ENCODE results near the gene DIRAS3. TPM values are rescaled to one million over a fixed set of nuclear protein-coding genes. Genes with fewer than 3 reads are reported as not detected.

Gene DIRAS3, protein sequence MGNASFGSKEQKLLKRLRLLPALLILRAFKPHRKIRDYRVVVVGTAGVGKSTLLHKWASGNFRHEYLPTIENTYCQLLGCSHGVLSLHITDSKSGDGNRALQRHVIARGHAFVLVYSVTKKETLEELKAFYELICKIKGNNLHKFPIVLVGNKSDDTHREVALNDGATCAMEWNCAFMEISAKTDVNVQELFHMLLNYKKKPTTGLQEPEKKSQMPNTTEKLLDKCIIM
- 1.5 and 1.8 TPM in 2 replicates for total RNA-seq
- 2.9 and 6.5 TPM in 2 replicates for polyA plus RNA-seq
- 2.5 and 5.8 TPM in 2 replicates for polyA plus RNA-seq (2012)
- polyA minus RNA-seq (ENCODE audit: low replicate concordance) = 4.7 and 22.7 TPM in 2 replicates

DNA sequence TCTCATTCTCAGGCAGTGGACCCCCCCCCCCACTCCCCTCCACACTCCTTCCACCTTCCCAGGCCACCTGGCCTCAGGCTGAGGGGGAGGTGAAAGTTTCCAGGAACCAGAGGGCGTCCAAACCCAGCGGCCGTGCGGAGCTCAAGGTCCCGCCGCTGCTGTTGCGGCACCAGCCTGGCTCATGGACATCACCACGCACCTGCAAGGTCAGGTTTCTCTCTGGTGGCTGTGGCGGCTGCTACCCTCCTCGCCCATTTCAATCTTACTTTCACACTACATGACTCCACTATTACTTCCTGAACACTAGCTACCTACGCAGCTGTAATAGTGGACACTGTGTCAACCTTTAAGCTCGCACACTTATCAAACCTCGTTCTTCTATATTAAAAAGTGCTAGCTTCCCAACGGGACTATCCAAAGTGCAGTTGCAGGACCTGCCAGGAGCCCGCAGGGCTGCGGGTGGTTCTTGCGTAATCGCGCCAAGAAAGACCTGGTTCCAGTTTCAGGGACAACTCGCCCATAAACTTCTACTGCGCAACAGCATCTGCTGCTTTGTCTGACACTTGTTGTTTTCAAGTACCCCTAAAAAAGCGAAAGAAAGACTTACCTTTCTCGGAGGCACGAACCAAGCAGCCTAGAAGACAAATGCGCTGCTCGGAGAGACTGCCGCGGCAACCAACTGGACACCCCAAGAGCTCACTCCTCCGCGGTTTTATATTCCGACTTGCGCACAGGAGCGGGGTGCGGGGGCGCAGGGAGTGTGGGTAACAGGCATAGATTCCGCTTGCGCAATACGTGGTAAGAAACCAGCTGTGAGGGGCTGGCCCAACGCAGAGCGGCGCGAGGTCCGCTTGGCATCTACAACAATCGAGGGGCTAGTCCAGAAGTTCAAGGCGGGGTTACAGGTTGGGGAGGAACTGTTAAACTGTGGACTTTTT lies at the start of gene DIRAS3:
DIRAS3 (minus strand) TSS at position 687 of the 938 bp plus-strand sequence. CDS start 3,330 bp downstream, outside the sequence.
- Histone ChIP-seq H3K4me2 (ENCODE audit: extremely low read depth, insufficient read depth, low read length) (peak within 1 kb of the TSS; percentile 72), H3K4me1 (ENCODE audit: control insufficient read depth, extremely low read depth, insufficient read depth, low read length) (no peaks in the 10 kb centered on the region), H3K9ac (ENCODE audit: insufficient read depth, low read length) (peak within 1 kb of the TSS; percentile 43), H3K79me2 (ENCODE audit: control insufficient read depth, insufficient read depth, low read length) (no peaks in the 10 kb centered on the region), H3K4me3 (replicated peaks in 1 of 4; ENCODE audit: control extremely low read depth in 1 of 4, insufficient read depth in 1 of 4, low read depth in 3 of 4, low read length in 4 of 4) (peak within 1 kb of the TSS; percentile 44 to 76 (median 59)), H3K27me3 (ENCODE audit: control insufficient read depth, insufficient read depth, low read length) (no peaks in the 10 kb centered on the region), H3K36me3 (ENCODE audit: control insufficient read depth, insufficient read depth, low read length) (no peaks in the 10 kb centered on the region), H2AFZ (ENCODE audit: low read length) (peak within 1 kb of the TSS; percentile 45), H3K27ac (ENCODE audit: insufficient read depth, low read length) (no peak within 1 kb of the TSS), H4K20me1 (ENCODE audit: control insufficient read depth, extremely low read depth, insufficient read depth, low read length) (no peaks in the 10 kb centered on the region), H3K9me3 (ENCODE audit: control insufficient read depth, insufficient read depth, low read depth, low read length) (no peaks in the 10 kb centered on the region)
- DNase-seq (ENCODE audit: low read depth in 2 of 2) = peak; percentile 54 to 78
- no peak for TF ChIP-seq EZH2 (IDR thresholded peaks at IDR 0.05; ENCODE audit: low read length, missing control alignments)
- TF ChIP-seq, protein P1, sequence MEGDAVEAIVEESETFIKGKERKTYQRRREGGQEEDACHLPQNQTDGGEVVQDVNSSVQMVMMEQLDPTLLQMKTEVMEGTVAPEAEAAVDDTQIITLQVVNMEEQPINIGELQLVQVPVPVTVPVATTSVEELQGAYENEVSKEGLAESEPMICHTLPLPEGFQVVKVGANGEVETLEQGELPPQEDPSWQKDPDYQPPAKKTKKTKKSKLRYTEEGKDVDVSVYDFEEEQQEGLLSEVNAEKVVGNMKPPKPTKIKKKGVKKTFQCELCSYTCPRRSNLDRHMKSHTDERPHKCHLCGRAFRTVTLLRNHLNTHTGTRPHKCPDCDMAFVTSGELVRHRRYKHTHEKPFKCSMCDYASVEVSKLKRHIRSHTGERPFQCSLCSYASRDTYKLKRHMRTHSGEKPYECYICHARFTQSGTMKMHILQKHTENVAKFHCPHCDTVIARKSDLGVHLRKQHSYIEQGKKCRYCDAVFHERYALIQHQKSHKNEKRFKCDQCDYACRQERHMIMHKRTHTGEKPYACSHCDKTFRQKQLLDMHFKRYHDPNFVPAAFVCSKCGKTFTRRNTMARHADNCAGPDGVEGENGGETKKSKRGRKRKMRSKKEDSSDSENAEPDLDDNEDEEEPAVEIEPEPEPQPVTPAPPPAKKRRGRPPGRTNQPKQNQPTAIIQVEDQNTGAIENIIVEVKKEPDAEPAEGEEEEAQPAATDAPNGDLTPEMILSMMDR (conservative IDR thresholded peaks at IDR 0.05 in 1 of 2, IDR thresholded peaks at IDR 0.05 in 1 of 2; ENCODE audit: low read depth in 1 of 2, low read length in 2 of 2) = no peak

- Histone ChIP-seq H3K27me3 (ENCODE audit: control insufficient read depth, insufficient read depth, low read length) (no peaks in the 10 kb centered on the region), H2AFZ (ENCODE audit: low read length) (no peak overlapping the region), H3K4me2 (ENCODE audit: extremely low read depth, insufficient read depth, low read length) (no peak overlapping the region), H3K36me3 (ENCODE audit: control insufficient read depth, insufficient read depth, low read length) (no peaks in the 10 kb centered on the region), H3K27ac (ENCODE audit: insufficient read depth, low read length) (no peak overlapping the region), H3K9ac (ENCODE audit: insufficient read depth, low read length) (no peak overlapping the region), H4K20me1 (ENCODE audit: control insufficient read depth, extremely low read depth, insufficient read depth, low read length) (no peaks in the 10 kb centered on the region), H3K9me3 (ENCODE audit: control insufficient read depth, insufficient read depth, low read depth, low read length) (no peaks in the 10 kb centered on the region), H3K4me3 (replicated peaks in 1 of 4; ENCODE audit: control extremely low read depth in 1 of 4, insufficient read depth in 1 of 4, low read depth in 3 of 4, low read length in 4 of 4) (no peak overlapping the region), H3K79me2 (ENCODE audit: control insufficient read depth, insufficient read depth, low read length) (no peaks in the 10 kb centered on the region), H3K4me1 (ENCODE audit: control insufficient read depth, extremely low read depth, insufficient read depth, low read length) (no peaks in the 10 kb centered on the region)
- TF ChIP-seq, protein P1 (conservative IDR thresholded peaks at IDR 0.05 in 1 of 2, IDR thresholded peaks at IDR 0.05 in 1 of 2; ENCODE audit: low read depth in 1 of 2, low read length in 2 of 2) = no peak
- no peak for TF ChIP-seq EZH2 (IDR thresholded peaks at IDR 0.05; ENCODE audit: low read length, missing control alignments)
- DNase-seq (ENCODE audit: low read depth in 2 of 2) = peak in 1 of 2 donors; percentile 72
Measured at GRCh38 chr1:68093737-68094136, 43.3 kb upstream of the DIRAS3 start.

DNA sequence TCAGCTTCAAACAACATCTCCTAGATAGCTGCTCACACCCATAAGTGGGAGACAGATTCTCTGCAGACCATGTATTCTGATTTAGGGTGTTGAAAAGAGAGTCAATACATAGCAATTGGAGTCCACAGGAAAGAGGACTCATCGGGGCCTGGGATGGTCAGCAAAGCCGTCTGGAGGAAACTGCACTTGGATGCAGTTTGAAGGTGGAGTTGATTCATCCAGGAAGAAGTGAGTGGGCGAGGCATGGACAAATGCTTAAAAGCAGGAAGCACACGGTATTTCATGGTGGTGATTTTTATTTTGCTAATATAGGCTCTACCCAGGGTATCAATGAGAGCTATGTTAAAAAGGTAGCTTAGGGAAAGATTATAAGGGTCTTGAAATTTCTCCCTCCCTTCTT lies 36.8 kb upstream of the DIRAS3 start:
- H2AFZ ChIP-seq (ENCODE audit: low read length) = no peak overlapping the region
- DNase-seq (ENCODE audit: low read depth in 2 of 2) = peak in 1 of 2 donors; percentile 69
- no peaks in the 10 kb centered on the region for H3K4me1 ChIP-seq (ENCODE audit: control insufficient read depth, extremely low read depth, insufficient read depth, low read length)

More for the DNA sequence above, 36.8 kb upstream of the DIRAS3 start:
- H4K20me1 ChIP-seq (ENCODE audit: control insufficient read depth, extremely low read depth, insufficient read depth, low read length) = no peaks in the 10 kb centered on the region
- no peak overlapping the region for H3K4me3 ChIP-seq (replicated peaks in 1 of 4; ENCODE audit: control extremely low read depth in 1 of 4, insufficient read depth in 1 of 4, low read depth in 3 of 4, low read length in 4 of 4)
- H3K9me3 ChIP-seq (ENCODE audit: control insufficient read depth, insufficient read depth, low read depth, low read length) = no peaks in the 10 kb centered on the region
- H3K79me2 ChIP-seq (ENCODE audit: control insufficient read depth, insufficient read depth, low read length) = no peaks in the 10 kb centered on the region
- no peaks in the 10 kb centered on the region for H3K36me3 ChIP-seq (ENCODE audit: control insufficient read depth, insufficient read depth, low read length)
- TF ChIP-seq, protein P1 (conservative IDR thresholded peaks at IDR 0.05 in 1 of 2, IDR thresholded peaks at IDR 0.05 in 1 of 2; ENCODE audit: low read depth in 1 of 2, low read length in 2 of 2) = no peak
- no peak for TF ChIP-seq EZH2 (IDR thresholded peaks at IDR 0.05; ENCODE audit: low read length, missing control alignments)
- H3K9ac ChIP-seq (ENCODE audit: insufficient read depth, low read length) = no peak overlapping the region
- no peak overlapping the region for H3K27ac ChIP-seq (ENCODE audit: insufficient read depth, low read length)
- no peak overlapping the region for H3K4me2 ChIP-seq (ENCODE audit: extremely low read depth, insufficient read depth, low read length)
- no peaks in the 10 kb centered on the region for H3K27me3 ChIP-seq (ENCODE audit: control insufficient read depth, insufficient read depth, low read length)

Data from fibroblast of lung (primary cell).